GM19372 (cell line): ENCODE data around the gene ZC3H12A.

Source experiments
- ATAC-seq: cut with Tn5 transposase; IDR thresholded peaks from one replicate; pipeline ENCODE4 v1.9.1; 2021; ENCODE audit warnings: mild to moderate bottlenecking, low read depth, moderate library complexity; ENCODE audit not compliant: unreplicated experiment

ZC3H12A gene

DNA sequence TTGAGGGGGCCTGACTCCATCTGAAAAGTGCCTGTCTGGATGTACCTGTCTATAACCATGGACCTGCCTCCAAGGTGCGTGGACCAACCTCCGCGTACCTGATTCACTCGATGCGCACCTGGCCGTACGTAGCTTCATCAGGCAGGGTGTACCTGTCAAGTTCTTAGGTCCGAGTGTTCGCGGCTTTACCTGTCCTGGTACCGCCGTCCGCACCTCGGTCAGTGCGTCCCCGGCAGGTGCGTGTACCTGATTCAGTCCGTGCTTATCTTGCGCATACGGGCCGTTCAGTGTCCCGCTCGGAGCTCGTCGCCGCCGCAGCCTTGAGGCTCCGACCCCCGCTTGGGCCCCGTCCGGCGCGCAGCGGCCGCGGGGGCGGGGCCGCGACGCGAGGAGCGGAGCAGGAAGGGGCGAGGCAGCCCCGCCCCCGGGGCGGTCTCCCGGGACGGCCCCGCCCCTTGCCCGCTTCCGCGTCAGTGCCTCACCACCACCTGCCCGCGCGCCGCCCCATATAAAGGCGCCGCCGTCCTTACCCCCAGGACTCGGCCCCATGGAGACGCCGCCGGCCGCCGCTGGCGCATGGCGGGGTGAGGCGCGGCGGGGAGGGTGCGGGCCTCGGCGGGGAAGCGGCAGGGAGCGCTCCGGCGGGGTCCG is at the start of gene ZC3H12A:
ZC3H12A (plus strand) TSS at position 535 of the 651 bp plus-strand sequence. CDS start 917 bp downstream, outside the sequence.
- peak; percentile 59 for ATAC-seq

DNA sequence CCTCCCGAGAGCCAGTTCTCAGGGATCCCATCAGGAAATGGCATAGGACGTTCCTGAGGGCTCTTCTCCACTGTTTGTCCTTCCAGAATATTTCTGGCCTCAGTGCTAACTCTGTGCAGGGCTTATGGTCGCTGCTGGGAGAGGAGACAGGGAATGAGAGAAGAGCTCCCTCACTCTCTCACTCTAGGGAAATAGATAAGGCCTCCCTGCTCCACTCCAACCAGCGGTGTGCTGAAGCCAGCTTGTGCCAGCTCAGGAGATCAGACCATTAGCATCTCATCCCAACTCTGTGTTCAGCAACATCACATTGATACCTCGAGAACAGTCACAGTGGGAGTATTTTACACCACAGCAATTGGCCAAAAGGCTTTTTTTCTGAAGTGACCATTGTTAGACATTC is 49.2 kb upstream of the ZC3H12A start:
- no peak for ATAC-seq

DNA sequence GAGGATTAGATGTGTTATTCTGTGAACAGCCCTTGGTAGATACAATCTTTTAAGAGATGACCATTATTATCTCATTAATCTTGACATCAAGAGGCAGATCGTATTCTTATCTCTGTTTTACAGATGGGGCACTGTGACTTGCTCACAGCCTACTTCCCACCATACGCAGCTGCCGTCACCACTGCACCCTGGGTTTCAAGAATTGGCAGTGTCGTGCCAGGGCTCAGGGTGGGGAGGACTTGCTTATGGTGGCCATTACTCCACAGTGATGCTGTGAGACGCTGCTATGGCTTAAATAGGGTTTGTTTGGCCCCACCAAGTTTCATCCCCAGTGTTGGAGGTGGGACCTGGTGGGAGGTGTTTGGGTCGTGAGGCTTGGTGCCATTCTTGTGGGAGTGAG is 45.4 kb upstream of the ZC3H12A start:
- ATAC-seq, result no peak

DNA sequence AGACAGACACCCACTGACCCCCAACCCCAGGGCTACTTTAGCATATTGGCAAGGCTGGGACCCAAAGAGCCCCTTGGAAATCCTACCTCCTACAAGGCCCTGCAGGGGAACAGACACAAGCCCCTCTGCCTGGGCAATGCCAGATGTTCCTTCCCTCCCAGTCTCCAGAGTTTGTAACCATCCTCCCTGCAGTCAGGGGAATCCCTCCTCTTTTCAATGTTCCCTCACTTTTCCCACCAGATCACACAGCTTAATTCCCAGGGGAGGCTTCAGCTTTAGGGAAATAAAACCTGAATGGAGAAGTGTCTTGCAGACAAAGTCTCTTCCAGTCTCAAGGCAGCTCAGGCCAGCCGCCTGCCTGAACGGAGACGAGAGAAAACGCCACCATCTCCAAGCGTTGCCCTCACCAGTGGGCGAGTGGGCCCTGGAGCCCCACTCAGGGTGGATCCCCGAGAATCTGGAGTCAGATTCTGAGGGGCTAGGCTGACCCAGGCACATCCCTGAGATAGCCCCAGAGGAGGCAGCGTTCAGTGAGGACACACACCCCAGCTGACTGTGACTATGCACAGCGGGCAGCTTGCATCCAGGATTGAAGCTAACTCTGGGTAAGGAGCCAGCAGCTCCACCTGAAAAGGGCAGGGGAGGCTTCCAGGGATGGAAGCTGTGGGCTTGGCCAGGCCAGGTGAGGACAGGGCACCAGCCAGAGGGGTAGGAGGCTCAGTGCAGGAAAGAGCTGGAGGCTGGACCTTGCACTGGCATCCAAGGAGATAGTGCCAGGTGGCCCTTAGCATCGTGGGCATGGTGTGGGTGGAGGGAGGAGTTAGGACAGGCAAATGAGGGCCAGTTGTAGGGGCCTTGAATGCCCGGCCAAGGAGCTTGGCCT is 44.0 kb upstream of the ZC3H12A start:
- no peak for ATAC-seq

GRCh38 chr1:37432716-37433115 is 41.7 kb upstream of the ZC3H12A start:
- no peak for ATAC-seq

- ATAC-seq, result no peak
Measured at GRCh38 chr1:37433171-37433570, 41.2 kb upstream of the ZC3H12A start.

GRCh38 chr1:37434292-37435225 is 39.8 kb upstream of the ZC3H12A start:
- peak; percentile 49 for ATAC-seq

DNA sequence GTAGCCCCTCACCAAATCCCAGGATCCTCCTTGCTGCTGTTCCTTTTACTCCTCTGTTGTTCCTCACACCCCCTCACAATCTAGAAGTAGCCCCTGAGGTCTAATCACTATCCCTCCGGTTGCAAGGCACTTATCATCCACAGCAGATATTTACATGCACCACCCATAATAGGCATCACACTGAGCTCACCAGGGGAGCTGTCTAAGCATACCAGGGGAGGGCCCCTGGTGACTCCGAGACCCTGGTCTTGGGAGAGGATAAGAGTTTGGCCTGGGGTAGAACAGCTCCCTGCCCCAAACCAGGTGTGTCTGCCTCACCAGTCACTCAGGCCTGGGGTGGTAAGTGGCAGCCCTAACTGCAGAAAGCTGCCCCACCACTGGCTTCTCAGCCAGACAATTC is 37.3 kb upstream of the ZC3H12A start:
- no peak for ATAC-seq

DNA sequence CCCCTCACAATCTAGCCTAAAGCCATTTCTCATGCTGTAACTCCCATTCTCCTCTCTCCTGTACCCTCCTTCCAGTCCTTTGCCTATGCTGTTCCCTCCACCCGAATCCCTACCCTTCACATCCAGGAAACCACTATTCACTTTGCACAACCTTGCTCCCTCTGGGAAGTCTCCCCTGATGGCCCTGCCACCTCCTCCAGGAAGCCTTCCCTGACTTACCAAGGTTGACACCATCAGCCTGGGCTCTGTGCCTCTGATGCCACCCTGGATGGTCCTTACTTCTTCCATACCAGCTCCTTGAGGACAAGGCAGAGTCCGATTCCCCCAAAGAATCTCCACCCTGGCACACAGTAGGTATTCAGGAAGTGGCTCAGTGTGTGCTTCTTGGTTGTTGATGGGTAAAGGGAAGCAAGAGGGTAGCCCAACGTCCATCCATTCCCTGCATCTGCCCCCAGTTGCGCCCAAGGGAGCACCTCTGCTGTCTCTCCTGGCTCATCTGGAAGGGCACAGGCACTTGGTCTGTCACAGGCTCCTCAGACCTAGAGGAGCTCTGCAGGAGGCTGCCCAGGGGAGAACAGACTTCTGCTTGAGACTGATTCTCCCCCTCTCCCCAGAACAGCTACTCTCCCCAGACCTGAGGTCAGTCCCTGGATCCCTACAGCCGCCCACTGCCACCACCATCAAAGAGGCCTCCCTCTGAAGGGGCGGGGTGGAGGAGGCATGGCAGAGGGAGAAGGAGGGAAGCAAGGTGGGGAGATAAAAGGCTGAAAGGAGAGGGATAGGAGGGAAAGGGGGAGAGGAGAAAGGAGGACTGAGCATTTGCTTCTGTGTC is 36.1 kb upstream of the ZC3H12A start:
- no peak for ATAC-seq

DNA sequence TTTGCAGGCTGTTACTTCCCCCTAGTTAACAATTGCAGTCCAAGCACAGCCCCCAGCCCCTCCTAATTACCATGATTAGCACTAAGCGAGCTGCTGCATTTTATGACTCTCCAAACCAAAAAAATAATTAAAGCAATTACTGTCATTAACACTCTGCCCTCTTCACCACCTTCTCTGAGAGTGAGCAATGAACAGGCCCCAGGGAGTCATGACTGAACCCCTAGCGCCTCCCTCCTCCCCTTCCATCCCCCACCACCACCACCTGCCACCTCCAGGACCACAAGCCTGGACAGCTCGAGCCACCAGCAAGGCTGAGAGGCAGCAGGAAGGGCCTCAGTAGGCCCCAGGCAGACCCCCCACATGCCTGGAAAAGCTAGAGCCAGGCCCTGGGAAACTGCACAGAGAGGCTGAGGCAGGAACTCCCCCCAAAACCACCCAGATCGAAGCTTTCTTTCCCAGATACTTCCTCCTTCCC is 35.5 kb upstream of the ZC3H12A start:
- no peak for ATAC-seq

GRCh38 chr1:37439349-37439995 is 34.9 kb upstream of the ZC3H12A start:
- no peak for ATAC-seq

DNA sequence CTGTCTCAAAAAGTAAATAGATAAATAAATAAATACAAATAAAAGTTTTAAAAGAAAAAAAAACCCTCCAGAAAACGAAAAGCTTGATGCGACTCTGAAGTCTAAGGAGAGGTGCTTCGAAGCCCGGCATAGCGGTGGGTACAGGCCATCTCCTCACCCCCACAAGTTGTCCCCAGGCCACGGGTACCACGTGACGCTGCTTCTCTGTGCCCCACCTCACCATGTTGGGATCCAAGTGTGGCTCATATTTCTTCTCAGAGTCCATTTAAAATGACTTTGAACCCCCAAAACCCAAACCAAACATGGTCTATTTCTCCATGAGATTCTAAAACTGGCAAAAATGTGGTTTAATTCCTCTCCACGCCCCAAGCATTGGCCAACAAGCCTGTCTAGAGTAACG is 32.9 kb upstream of the ZC3H12A start:
- no peak for ATAC-seq

GRCh38 chr1:37442139-37442538 is 32.2 kb upstream of the ZC3H12A start:
- ATAC-seq, result no peak

GRCh38 chr1:37442644-37443043 is 31.7 kb upstream of the ZC3H12A start:
- no peak for ATAC-seq

GRCh38 chr1:37446874-37447273 is 27.5 kb upstream of the ZC3H12A start:
- no peak for ATAC-seq

- no peak for ATAC-seq
Measured at GRCh38 chr1:37448185-37448584, 26.2 kb upstream of the ZC3H12A start.

- ATAC-seq, result no peak
Measured at GRCh38 chr1:37448691-37449417, 25.5 kb upstream of the ZC3H12A start.

DNA sequence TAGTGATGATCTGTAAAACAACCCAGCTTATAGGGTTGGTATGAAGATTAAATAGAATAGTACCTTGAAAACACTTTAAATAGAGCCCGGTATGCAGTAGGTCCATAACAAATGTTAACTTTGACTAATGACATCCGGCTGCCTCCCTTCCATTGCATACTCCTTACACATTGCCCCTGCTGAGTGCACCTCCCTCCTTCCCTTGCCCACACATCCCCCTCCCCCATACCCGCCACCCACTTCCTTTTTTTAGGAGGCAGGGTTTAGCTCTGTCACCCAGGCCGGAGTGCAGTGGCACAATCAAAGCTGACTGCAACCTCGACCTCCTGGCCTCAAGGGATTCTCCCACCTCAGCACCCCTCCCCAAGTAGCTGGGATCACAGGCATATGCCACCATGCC is 24.4 kb upstream of the ZC3H12A start:
- ATAC-seq, result no peak

DNA sequence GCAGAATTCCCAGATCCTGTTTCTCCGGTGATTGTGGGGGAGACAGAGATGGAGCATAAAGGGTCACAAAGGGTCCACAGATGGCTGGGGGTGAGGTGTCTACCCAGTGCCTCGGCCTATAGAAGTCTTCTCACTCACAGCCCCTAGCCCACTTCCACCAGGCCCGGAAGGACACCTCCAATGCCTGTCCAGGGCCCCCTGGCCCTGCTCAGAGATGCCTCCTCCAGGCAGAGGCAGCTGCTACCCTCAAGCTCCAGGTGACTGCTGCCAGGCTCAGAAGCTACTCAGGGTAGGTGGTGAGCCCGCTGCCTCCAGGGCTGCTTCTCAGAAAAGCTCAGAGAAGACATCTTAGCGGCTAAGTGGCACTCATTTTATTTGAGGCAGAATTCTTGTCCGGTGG is 22.0 kb upstream of the ZC3H12A start:
- no peak for ATAC-seq
